Ishikawa (cell line): ENCODE results near the gene TMEM132E.

Source experiments
- CEBPB ChIP-seq: IDR thresholded peaks from 2 replicates; pipeline ENCODE4 v1.6.1; 2012
- CREB1 ChIP-seq: IDR thresholded peaks from 2 replicates; pipeline ENCODE4 v1.6.1; 2012; ENCODE audit warnings: low read depth
- EGR1 ChIP-seq: IDR thresholded peaks from 2 replicates; pipeline ENCODE4 v1.6.1; 2012
- EP300 ChIP-seq: IDR thresholded peaks from 2 replicates; pipeline ENCODE4 v1.6.1; 2012; ENCODE audit warnings: borderline replicate concordance
- FOXM1 ChIP-seq: IDR thresholded peaks from 2 replicates; pipeline ENCODE4 v1.6.1; 2012; ENCODE audit warnings: low read depth, borderline replicate concordance
- NFIC ChIP-seq: IDR thresholded peaks from 2 replicates; pipeline ENCODE4 v1.6.1; 2012
- RAD21 ChIP-seq: IDR thresholded peaks from 2 replicates; pipeline ENCODE4 v1.6.1; 2012; ENCODE audit warnings: low read depth
- TAF1 ChIP-seq: IDR thresholded peaks from 2 replicates; pipeline ENCODE4 v1.6.1; 2012; ENCODE audit warnings: low read depth, mild to moderate bottlenecking
- TEAD4 ChIP-seq: IDR thresholded peaks from 2 replicates; pipeline ENCODE4 v1.6.1; 2012
- YY1 ChIP-seq: IDR thresholded peaks from 2 replicates; pipeline ENCODE4 v1.6.1; 2012; ENCODE audit warnings: low read depth
- ZBTB7A ChIP-seq: IDR thresholded peaks from 2 replicates; pipeline ENCODE4 v1.6.1; 2012; ENCODE audit warnings: low read depth
- TF ChIP-seq, protein P1 (sequence below): IDR thresholded peaks from 2 replicates; pipeline ENCODE4 v1.6.1; 2012; ENCODE audit warnings: low read depth, mild to moderate bottlenecking
- TF ChIP-seq, protein P2 (sequence below): IDR thresholded peaks from 2 replicates; pipeline ENCODE4 v1.6.1; 2012
- TF ChIP-seq, protein P3 (sequence below): IDR thresholded peaks from 2 replicates; pipeline ENCODE4 v1.6.1; 2012

DNA sequence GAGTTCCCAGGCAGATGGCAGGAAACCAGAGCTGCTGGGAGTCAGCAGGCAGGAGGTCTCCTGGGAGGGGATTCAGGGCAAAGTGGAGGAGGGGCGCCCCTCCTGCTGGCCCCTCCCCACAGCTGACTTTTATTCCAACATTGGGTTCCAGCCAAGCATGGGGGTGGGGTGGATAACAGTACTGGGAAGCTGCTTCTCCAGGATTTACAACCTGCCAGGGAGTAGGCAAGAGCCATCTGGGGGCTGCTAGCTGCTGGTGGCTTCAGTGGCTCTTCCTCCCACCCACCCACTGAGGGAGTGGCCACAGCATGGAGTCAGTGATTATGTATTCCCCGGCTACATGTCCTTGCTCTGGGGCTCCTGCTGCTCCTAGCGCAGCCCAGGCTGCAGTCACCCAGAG is 36.8 kb downstream of the TMEM132E start:
- no peak for TF ChIP-seq CREB1
- TF ChIP-seq, protein P1, sequence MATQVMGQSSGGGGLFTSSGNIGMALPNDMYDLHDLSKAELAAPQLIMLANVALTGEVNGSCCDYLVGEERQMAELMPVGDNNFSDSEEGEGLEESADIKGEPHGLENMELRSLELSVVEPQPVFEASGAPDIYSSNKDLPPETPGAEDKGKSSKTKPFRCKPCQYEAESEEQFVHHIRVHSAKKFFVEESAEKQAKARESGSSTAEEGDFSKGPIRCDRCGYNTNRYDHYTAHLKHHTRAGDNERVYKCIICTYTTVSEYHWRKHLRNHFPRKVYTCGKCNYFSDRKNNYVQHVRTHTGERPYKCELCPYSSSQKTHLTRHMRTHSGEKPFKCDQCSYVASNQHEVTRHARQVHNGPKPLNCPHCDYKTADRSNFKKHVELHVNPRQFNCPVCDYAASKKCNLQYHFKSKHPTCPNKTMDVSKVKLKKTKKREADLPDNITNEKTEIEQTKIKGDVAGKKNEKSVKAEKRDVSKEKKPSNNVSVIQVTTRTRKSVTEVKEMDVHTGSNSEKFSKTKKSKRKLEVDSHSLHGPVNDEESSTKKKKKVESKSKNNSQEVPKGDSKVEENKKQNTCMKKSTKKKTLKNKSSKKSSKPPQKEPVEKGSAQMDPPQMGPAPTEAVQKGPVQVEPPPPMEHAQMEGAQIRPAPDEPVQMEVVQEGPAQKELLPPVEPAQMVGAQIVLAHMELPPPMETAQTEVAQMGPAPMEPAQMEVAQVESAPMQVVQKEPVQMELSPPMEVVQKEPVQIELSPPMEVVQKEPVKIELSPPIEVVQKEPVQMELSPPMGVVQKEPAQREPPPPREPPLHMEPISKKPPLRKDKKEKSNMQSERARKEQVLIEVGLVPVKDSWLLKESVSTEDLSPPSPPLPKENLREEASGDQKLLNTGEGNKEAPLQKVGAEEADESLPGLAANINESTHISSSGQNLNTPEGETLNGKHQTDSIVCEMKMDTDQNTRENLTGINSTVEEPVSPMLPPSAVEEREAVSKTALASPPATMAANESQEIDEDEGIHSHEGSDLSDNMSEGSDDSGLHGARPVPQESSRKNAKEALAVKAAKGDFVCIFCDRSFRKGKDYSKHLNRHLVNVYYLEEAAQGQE = no peak
- TF ChIP-seq EP300 = no peak
- TF ChIP-seq FOXM1 = no peak
- TF ChIP-seq TEAD4 = no peak
- TF ChIP-seq TAF1 = no peak
- no peak for TF ChIP-seq EGR1
- TF ChIP-seq, protein P2, sequence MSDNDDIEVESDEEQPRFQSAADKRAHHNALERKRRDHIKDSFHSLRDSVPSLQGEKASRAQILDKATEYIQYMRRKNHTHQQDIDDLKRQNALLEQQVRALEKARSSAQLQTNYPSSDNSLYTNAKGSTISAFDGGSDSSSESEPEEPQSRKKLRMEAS = no peak
- TF ChIP-seq NFIC = no peak
- no peak for TF ChIP-seq YY1
- no peak for TF ChIP-seq RAD21
- TF ChIP-seq, protein P3, sequence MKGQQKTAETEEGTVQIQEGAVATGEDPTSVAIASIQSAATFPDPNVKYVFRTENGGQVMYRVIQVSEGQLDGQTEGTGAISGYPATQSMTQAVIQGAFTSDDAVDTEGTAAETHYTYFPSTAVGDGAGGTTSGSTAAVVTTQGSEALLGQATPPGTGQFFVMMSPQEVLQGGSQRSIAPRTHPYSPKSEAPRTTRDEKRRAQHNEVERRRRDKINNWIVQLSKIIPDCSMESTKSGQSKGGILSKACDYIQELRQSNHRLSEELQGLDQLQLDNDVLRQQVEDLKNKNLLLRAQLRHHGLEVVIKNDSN = no peak
- TF ChIP-seq ZBTB7A = no peak
- TF ChIP-seq CEBPB = no peak
